Stimulated activated CD4-positive, alpha-beta T cell treated with anti-CD3 and anti-CD28 coated beads, Interleukin-15, amount 100 ng/mL, for 24 hours (primary cell): ENCODE data around the gene FNBP1L.
"Not testable (repeated sequence)": the region's sequence is repeated elsewhere in the genome, so short reads cannot be mapped to it uniquely, and the experiment has no call there.

Experiments used
- DNase-seq: peaks from one replicate; pipeline ENCODE4 v3.0.0-alpha.2; 2020

The FNBP1L gene

GRCh38 chr1:93537924-93538323, 90.0 kb downstream of the FNBP1L start:
- no peak for DNase-seq

- no peak for DNase-seq
These were observed 93.1 kb downstream of the FNBP1L start for GRCh38 chr1:93541045-93541444.

GRCh38 chr1:93542398-93542797, 94.5 kb downstream of the FNBP1L start:
- DNase-seq = no peak

GRCh38 chr1:93546162-93546863, 98.4 kb downstream of the FNBP1L start:
- DNase-seq = no peak

- DNase-seq = no peak
These were observed 101.2 kb downstream of the FNBP1L start for GRCh38 chr1:93549131-93549530.

- DNase-seq = no peak
These were observed 101.9 kb downstream of the FNBP1L start for GRCh38 chr1:93549811-93550210.

GRCh38 chr1:93552741-93553455, 105.0 kb downstream of the FNBP1L start:
- no peak for DNase-seq

GRCh38 chr1:93553886-93554490, 106.1 kb downstream of the FNBP1L start:
- DNase-seq = not testable (repeated sequence)

GRCh38 chr1:93554883-93555872, 107.3 kb downstream of the FNBP1L start:
- DNase-seq = no peak

- DNase-seq = no peak
These were observed 108.4 kb downstream of the FNBP1L start for GRCh38 chr1:93556291-93556690.

GRCh38 chr1:93559045-93559444, 111.1 kb downstream of the FNBP1L start:
- DNase-seq = no peak

GRCh38 chr1:93559695-93560094, 111.8 kb downstream of the FNBP1L start:
- DNase-seq = no peak

- no peak for DNase-seq
These were observed 117.7 kb downstream of the FNBP1L start for GRCh38 chr1:93565496-93566206.

- no peak for DNase-seq
These were observed 118.3 kb downstream of the FNBP1L start for GRCh38 chr1:93566227-93566626.

- no peak for DNase-seq
These were observed 119.5 kb downstream of the FNBP1L start for GRCh38 chr1:93567255-93567918.

- no peak for DNase-seq
These were observed 121.6 kb downstream of the FNBP1L start for GRCh38 chr1:93569489-93569888.

GRCh38 chr1:93571623-93572310, 123.8 kb downstream of the FNBP1L start:
- DNase-seq = no peak

- DNase-seq = no peak
These were observed 126.1 kb downstream of the FNBP1L start for GRCh38 chr1:93573940-93574469.

- no peak for DNase-seq
These were observed 126.6 kb downstream of the FNBP1L start for GRCh38 chr1:93574511-93574910.

GRCh38 chr1:93574991-93575390, 127.1 kb downstream of the FNBP1L start:
- DNase-seq = no peak
